Inferior parietal cortex (tissue), 1 donor: ENCODE measurements around the gene FBXO8.
"Not testable (repeated sequence)": the region's sequence is repeated elsewhere in the genome, so short reads cannot be mapped to it uniquely, and the experiment has no call there.

Experiments used
- DNase-seq: peaks from one replicate; pipeline ENCODE4 v3.0.0-alpha.2; 2016; ENCODE audit errors: extremely low spot score

Gene FBXO8, protein sequence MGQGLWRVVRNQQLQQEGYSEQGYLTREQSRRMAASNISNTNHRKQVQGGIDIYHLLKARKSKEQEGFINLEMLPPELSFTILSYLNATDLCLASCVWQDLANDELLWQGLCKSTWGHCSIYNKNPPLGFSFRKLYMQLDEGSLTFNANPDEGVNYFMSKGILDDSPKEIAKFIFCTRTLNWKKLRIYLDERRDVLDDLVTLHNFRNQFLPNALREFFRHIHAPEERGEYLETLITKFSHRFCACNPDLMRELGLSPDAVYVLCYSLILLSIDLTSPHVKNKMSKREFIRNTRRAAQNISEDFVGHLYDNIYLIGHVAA

DNA sequence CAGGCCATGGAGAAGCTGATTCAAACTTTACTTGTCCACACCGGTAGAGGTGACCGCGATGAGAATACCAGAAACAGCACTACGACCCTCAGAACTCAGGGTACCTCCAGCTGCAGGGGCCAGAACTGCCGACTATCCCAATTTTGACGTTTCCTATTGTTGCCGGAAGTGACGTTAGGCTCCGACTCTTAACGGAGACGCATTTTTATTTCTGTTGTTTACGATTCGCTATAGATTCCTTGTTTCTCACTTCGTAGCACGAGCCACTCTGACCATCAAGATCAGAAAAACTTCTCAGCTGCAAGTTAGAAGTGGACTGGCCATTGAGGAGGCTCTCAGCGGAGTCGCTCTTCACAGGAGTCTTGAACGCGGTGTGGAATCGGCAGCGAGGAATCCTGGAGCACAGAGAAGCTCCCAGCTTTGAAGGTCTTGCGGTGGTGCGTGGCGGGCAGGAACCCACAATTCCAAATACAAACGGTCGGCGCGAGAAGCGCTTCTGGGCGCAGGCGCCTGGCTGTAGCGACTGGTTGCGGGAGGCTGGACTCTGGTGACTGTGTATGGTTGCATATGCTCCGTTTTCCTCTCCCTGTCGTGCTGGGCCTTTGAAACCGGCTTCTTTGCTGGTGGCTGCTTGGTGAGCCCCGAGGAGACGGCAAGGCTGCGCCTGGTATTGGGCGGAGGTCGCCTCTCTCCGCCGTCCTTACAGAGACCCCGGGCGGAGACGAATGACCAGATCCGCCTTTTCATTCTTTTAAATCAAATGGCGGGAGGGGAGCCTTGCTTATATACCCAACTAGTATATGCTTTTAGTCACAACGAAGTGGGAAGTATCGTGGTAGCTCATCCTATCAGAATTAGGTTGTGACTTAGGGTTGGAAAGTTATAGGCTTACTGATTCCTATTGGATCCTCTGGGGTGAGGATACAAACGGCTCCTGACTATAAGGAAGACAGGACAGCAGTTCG is at the start of gene FBXO8, which contains the start of gene CEP44:
FBXO8 (minus strand) TSS at position 161 of the 965 bp plus-strand sequence. CDS start 20,575 bp downstream, outside the sequence.
CEP44 (plus strand) TSS at position 405 of the 965 bp plus-strand sequence. CDS start 15,211 bp downstream, outside the sequence.
- peak; percentile 92 for DNase-seq

- DNase-seq: no peak
Observed at GRCh38 chr4:174332741-174333493, 49.5 kb upstream of the FBXO8 start.

DNA sequence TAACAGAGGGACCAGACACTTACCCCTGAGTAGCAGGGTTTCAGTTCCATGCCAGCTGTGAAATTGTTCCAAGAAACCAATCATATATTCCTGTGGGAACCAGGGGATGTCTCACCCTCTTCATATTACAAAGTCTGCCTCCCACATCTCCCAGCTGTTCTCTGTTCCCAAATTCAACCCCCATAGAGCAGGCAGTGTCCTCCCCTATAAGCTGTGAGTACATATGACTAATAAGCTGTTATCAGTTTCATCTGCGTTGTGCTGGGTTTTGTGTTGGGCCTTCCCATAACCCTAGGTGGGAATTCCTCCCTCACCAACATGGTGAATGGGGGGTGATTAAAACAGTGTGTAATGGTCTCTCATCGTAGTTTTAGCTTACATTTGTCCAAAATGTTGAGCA is 41.3 kb upstream of the FBXO8 start:
- DNase-seq: no peak

- DNase-seq: no peak
Observed at GRCh38 chr4:174324236-174324635, 40.8 kb upstream of the FBXO8 start.

GRCh38 chr4:174320494-174321199 is 37.2 kb upstream of the FBXO8 start:
- DNase-seq: no peak

- peak; percentile 53 for DNase-seq
Observed at GRCh38 chr4:174318829-174319764, 35.6 kb upstream of the FBXO8 start.

DNA sequence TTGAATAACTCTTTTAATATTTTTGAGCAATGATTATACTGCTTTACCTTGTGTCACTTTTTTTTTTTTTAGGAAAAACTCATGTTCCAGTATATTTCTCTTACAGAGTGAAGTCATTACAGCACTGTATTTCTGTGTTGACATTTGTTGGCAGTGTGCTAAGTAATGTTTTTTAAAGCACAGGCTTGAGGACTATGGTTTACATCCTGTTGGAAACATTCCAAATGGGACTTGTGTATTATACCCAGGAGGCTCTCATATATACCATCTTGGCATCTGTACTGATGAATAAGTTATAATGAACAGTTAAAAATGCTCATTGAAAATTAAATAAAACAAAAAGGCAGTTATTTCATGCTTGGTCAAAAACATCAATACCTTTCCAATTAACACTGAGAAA is 34.1 kb upstream of the FBXO8 start:
- no peak for DNase-seq

DNA sequence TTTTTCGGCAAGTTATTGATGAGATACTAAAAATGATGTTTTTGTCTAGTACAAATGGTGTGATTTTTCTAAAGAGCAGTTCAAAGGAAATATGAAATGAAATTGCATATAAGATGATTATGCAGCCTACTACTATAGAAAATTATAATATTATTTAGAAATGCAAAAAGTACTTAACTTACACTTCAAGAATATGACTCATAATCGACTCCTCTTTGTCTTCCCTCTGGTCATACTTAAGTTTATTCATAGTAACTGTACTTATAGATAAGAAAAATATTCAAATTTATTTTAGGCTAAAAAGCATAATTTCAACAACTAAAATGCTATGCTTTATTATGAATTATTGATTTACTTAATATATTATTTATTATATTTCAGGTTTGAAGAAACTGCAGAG is 33.5 kb upstream of the FBXO8 start:
- no peak for DNase-seq

- no peak for DNase-seq
Observed at GRCh38 chr4:174316546-174316945, 33.1 kb upstream of the FBXO8 start.

- no peak for DNase-seq
Observed at GRCh38 chr4:174314770-174315169, 31.3 kb upstream of the FBXO8 start.

GRCh38 chr4:174314274-174314673 is 30.8 kb upstream of the FBXO8 start:
- DNase-seq: no peak

- no peak for DNase-seq
Observed at GRCh38 chr4:174312993-174313392, 29.5 kb upstream of the FBXO8 start.

GRCh38 chr4:174307694-174308093 is 24.2 kb upstream of the FBXO8 start:
- DNase-seq: no peak

DNA sequence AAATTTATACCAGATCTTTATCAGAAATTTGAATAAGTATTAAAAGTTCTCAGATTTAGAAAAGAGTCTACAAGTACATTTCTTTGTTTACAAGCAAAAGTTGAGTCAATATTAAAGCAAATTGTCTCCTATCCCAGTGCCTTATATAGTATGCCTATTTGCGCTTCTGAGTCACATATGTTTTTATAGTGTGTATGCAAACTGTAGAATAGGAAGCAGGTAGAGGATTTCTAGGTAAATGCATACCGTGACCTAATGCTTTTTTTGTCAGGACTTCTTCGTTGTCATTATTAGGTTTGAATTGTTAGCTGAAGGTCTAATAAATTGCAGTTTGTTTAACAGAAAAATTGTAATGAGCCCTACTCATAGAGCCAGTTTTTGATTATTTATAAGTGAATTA is 22.5 kb upstream of the FBXO8 start:
- DNase-seq: no peak

GRCh38 chr4:174304664-174305063 is 21.2 kb upstream of the FBXO8 start:
- DNase-seq: no peak

DNA sequence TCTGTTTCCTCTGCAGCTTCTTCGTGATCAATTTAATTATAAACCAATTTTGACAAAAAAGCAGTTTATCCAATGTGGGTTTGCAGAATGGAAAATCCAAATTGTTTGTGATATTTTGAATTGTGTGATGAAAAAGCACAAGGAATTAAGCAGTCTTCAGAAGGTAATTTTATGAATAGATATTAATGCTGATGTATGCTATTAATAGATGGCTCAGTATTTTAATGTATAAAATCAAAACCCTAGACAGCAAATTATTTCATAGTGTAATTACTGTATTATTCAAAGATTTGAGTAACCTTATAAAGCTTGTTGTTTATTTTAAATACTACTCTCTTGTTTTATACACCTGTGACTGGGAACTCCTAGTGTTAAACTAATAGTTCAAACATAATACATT is 20.2 kb upstream of the FBXO8 start:
- DNase-seq: no peak

- not testable (repeated sequence) for DNase-seq
Observed at GRCh38 chr4:174295142-174295541, 11.7 kb upstream of the FBXO8 start.

DNA sequence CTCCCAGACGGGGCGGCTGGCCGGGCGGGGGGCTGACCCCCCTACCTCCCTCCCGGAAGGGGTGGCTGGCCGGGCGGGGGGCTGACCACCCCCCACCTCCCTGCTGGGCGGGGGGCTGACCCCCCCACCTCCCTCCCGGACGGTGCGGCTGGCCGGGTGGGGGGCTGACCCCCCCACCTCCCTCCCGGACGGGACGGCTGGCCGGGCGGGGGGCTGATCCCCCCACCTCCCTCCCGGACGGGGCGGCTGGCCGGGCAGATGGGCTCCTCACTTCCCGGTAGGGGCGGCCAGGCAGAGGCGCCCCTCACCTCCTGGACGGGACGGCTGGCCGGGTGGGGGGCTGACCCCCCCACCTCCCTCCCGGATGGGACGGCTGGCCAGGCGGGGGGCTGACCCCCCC is 11.2 kb upstream of the FBXO8 start:
- DNase-seq: not testable (repeated sequence)

DNA sequence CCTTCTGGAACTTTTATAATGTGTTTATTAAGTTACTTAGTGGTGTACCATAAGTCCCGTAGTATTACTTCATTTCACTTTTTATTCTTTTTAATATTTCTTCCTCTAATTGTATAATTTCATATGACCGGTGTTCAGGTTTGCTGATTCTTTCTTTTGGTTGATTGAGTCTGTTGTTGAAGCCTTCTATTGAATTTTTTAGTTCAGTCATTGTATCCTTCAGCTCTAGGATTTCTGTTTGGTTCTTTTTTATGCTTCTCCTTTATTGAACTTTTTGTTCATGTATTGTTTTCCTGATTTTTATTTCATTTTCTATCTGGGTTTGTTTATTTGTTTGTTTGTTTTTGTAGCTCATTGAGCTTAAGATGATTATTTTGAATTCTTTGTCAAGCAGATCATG is 9.0 kb upstream of the FBXO8 start:
- DNase-seq: no peak

DNA sequence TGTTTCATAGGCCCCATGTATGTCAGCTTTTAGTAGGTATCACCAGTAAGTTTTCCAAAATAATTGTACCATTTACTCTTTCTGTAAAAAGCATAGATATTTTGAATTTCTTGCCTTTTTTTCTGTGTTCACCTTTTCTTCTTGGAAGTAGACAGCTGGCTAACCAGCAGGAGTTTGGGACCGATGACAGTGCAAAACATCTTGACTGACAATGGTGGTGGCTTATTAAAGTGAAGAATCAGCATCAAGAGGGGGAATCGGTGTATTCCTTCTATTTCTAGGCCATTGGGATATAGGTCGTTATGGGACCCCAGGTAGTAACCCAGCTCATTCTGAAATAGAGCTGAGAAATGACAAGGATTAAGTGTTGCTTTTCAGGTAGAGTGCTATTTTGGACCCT is 3.4 kb upstream of the FBXO8 start:
- no peak for DNase-seq
